Gastrocnemius medialis (tissue), 4 donors: ENCODE measurements around the gene TMA7. TPM values are rescaled to one million over a fixed set of nuclear protein-coding genes. Genes with fewer than 3 reads are reported as not detected.

ENCODE experiments used
- ATAC-seq, 2 donors: fragments of 150-250 bp; one replicate each; pipeline ENCODE4 v1.9.1; 2016
- DNase-seq, 2 donors: peaks; one replicate each; pipeline ENCODE4 v3.0.0-alpha.2; 2019
- H3K27ac ChIP-seq, 4 donors: fragments of 200-600 bp; sonication (generic); 1 replicate in 1 of 4; 2 replicates in 3 of 4; pipeline ENCODE4 v1.5.1; 2016 to 2018; ENCODE audit warnings: mild to moderate bottlenecking in 2 of 4, moderate library complexity in 1 of 4
- H3K27me3 ChIP-seq, 3 donors: fragments of 200-600 bp; sonication (generic) in 2 of 3; 1 replicate in 1 of 3; 2 replicates in 2 of 3; pipeline versions ENCODE4 v1.5.1 to v1.6.0; 2016 to 2019; ENCODE audit warnings: mild to moderate bottlenecking in 1 of 3, moderate library complexity in 1 of 3
- H3K36me3 ChIP-seq, 2 donors: fragments of 200-600 bp; sonication (generic) in 1 of 2; one replicate each; pipeline ENCODE4 v1.5.1; 2017 to 2018
- H3K4me1 ChIP-seq, 2 donors: fragments of 200-600 bp; sonication (generic) in 1 of 2; one replicate each; pipeline ENCODE4 v1.5.1; 2016 to 2017; ENCODE audit warnings: mild to moderate bottlenecking in 2 of 2
- H3K4me3 ChIP-seq, 4 donors: fragments of 200-600 bp; sonication (generic) in 3 of 4; 1 replicate in 1 of 4; 2 replicates in 3 of 4; pipeline ENCODE4 v1.5.1; 2016 to 2019; ENCODE audit warnings: mild to moderate bottlenecking in 2 of 4
- H3K9me3 ChIP-seq, 3 donors: fragments of 200-600 bp; sonication (generic) in 2 of 3; 1 replicate in 1 of 3; 2 replicates in 2 of 3; pipeline ENCODE4 v1.5.1; 2016 to 2019
- CTCF ChIP-seq, 5 experiments: fragments of 450-650 bp in 3 of 5; fragments of 200-600 bp in 2 of 5; sonication (generic) in 2 of 5; IDR thresholded peaks in 4 of 5; conservative IDR thresholded peaks in 1 of 5; 1 replicate in 4 of 5; 2 replicates in 1 of 5; pipeline ENCODE4 v1.5.1; 2016 to 2019; ENCODE audit warnings: antibody characterized with exemption in 5 of 5, mild to moderate bottlenecking in 3 of 5, moderate library complexity in 3 of 5
- POLR2A ChIP-seq, 2 donors: fragments of 450-650 bp; IDR thresholded peaks; one replicate each; pipeline ENCODE4 v1.6.1; 2017; ENCODE audit warnings: antibody characterized with exemption in 2 of 2, mild to moderate bottlenecking in 2 of 2, moderate library complexity in 2 of 2
- in situ Hi-C, 4 donors: fragments of 200-750 bp; cut with MboI; loops; one replicate each; pipeline versions ENCODE4 v1.15.0 to v1.8.0; 2017; ENCODE audit warnings: low sequenced_read_pairs in 4 of 4
- intact Hi-C: fragments of 100-400 bp; cut with DNase I; formaldehyde crosslinking; loops from one replicate; pipeline ENCODE4 v1.15.1; 2023; ENCODE audit warnings: low total_unique reads
- total RNA-seq, 4 donors: library from RNA; depleted of rRNA; stranded (reverse); fragments of >200 nt; gene quantifications; one replicate each; pipeline versions ENCODE4 v1.1.0 to v1.2.3, GENCODE V29; 2016

TMA7 gene
- total RNA-seq, 4 donors from 2014 or later: 202 to 353 (median 294) TPM

- Histone ChIP-seq H3K36me3 (no peaks in the 10 kb centered on the region), H3K9me3 (no peaks in the 10 kb centered on the region), H3K4me3 (no peak overlapping the region), H3K27ac (no peak overlapping the region), H3K27me3 (no peaks in the 10 kb centered on the region), H3K4me1 (no peaks in the 10 kb centered on the region)
- in situ Hi-C loops (no loop called here), intact Hi-C loops (no loop called here)
- no peak for ATAC-seq
- DNase-seq: no peak
- TF ChIP-seq CTCF (IDR thresholded peaks at IDR 0.05 in 4 of 5, conservative IDR thresholded peaks at IDR 0.05 in 1 of 5) (no peak), POLR2A (IDR thresholded peaks at IDR 0.05) (no peak)
Observed at GRCh38 chr3:48414376-48415250, 25.4 kb upstream of the TMA7 start.

- Histone ChIP-seq H3K9me3 (no peaks in the 10 kb centered on the region), H3K36me3 (no peaks in the 10 kb centered on the region), H3K27ac (no peak overlapping the region), H3K4me1 (no peaks in the 10 kb centered on the region), H3K27me3 (no peaks in the 10 kb centered on the region), H3K4me3 (no peak overlapping the region)
- ATAC-seq (no peak), DNase-seq (no peak)
- in situ Hi-C loops: no loop called here
- intact Hi-C loops: no loop called here
- TF ChIP-seq CTCF (IDR thresholded peaks at IDR 0.05 in 4 of 5, conservative IDR thresholded peaks at IDR 0.05 in 1 of 5) (no peak), POLR2A (IDR thresholded peaks at IDR 0.05) (no peak)
Observed at GRCh38 chr3:48415251-48415953, 24.7 kb upstream of the TMA7 start.

- Histone ChIP-seq H3K36me3 (no peaks in the 10 kb centered on the region), H3K27ac (no peak overlapping the region), H3K4me1 (no peaks in the 10 kb centered on the region), H3K27me3 (no peaks in the 10 kb centered on the region), H3K4me3 (no peak overlapping the region), H3K9me3 (no peaks in the 10 kb centered on the region)
- intact Hi-C loops: no loop called here
- in situ Hi-C loops: no loop called here
- TF ChIP-seq CTCF (IDR thresholded peaks at IDR 0.05 in 4 of 5, conservative IDR thresholded peaks at IDR 0.05 in 1 of 5) (no peak), POLR2A (IDR thresholded peaks at IDR 0.05) (no peak)
- DNase-seq (no peak), ATAC-seq (no peak)
Observed at GRCh38 chr3:48416091-48416505, 24.0 kb upstream of the TMA7 start.

GRCh38 chr3:48416546-48416945, 23.5 kb upstream of the TMA7 start:
- Histone ChIP-seq H3K36me3 (no peaks in the 10 kb centered on the region), H3K4me1 (no peaks in the 10 kb centered on the region), H3K4me3 (no peak overlapping the region), H3K9me3 (no peaks in the 10 kb centered on the region), H3K27ac (no peak overlapping the region), H3K27me3 (no peaks in the 10 kb centered on the region)
- intact Hi-C loops (no loop called here), in situ Hi-C loops (no loop called here)
- TF ChIP-seq CTCF (IDR thresholded peaks at IDR 0.05 in 4 of 5, conservative IDR thresholded peaks at IDR 0.05 in 1 of 5) (no peak), POLR2A (IDR thresholded peaks at IDR 0.05) (no peak)
- ATAC-seq (no peak), DNase-seq (no peak)
